SKM-1 treated with dmso at 0.1 percent for 144 hours (cell line): ENCODE measurements around the gene PCBP3.
"Not testable (repeated sequence)": the region's sequence is repeated elsewhere in the genome, so short reads cannot be mapped to it uniquely, and the experiment has no call there.

ENCODE experiments used
- DNase-seq: peaks from one replicate; lab custom pipeline; 2025; ENCODE audit not compliant: unreplicated experiment; lab: John Stamatoyannopoulos, UW

The PCBP3 gene

GRCh38 chr21:45940091-45940490 is 296.6 kb downstream of the PCBP3 start:
- no peak for DNase-seq

DNA sequence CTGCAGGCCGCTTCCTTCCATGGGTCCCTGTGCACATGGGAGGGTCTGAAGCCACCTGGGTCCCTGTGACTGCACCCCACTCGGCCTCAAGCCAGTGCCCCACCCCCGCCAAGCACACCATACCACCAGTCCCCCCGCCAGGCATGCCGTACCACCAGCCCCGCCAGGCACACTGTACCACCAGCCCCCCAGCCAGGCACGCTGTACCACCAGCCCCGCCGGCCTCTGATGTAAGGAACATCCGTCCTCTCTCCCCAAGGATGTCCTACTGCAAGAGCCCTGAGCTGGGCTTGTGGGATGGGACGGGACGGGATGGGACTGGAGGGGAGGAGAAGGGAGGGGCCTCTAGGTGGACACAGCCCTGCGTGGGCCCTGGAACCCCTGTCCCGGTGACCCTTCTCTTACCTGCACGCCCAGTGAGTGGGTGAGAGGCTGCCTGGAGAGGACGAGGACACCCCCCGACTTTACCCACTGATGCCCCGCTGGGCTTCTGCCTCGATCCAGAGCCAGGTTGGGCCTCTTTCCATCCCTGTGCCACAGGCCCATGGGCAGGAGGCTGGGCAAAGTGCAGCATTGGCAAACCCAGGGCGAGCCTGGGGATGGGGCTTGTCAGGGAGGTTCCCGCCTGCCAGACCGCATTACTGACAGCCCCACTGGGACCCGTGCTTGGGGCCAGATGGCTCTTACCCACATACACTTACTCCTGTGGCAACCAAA is 297.3 kb downstream of the PCBP3 start:
- no peak for DNase-seq

DNA sequence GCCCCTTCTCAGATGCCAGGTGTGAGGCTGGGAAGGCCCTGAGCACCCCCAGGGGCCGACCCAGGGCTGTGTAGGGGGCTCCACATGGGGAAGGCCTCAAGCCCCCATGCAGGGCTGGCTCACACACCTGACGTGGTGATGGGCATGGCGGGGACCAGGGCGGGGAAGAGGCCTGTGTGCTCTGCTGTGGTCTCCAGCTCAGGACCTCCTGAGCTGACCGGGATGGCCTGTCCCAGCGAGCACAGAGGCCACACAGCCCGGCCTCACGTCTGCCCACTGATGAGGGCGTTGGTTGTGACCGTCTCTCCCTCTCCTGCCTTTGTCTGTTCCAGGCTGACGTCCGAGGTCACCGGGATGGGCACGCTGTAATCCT is 297.8 kb downstream of the PCBP3 start:
- DNase-seq, result no peak

DNA sequence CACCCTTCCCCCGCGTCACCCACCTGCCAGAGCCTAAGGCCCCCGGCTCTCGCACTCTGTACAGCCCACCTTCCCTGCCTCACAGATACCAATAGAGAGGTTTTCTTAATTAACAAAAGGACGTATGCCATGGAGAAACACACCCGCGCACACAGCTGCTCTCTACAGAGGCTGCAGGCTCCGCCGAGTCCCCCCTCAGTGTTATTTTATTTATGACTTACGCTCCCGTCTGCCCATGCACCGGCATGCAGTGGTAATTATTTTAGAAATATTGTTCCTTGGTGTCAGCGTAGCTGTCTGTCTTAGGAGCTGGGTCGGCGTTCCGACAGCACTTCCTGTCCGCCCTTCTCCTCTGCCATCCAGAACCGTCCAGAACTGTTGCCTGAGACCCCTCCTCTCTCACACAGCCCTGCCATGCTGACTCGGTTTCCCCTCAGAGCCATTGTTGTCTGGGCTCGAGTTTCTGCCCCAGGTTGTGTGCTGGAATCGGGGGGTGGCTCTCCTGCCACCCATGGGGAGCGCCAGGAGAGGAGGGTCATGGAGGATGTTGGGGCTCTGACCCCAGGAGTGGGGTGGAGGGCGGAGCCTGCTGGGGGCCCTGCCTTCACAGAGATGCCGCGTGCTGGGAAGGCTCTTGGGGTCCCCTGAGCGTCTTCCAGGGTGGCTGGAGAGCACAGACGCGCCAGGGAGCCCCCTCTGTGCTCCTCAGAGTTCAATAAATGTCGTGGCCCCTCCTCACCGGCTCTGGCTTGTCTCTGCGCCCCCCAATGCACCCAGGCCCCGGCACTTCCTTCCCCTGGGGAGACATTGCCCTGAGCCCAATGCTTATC is 298.4 kb downstream of the PCBP3 start:
- no peak for DNase-seq

- no peak for DNase-seq
Observed at GRCh38 chr21:45942755-45943629, 299.5 kb downstream of the PCBP3 start.

- no peak for DNase-seq
Observed at GRCh38 chr21:45943630-45944540, 300.4 kb downstream of the PCBP3 start.

- no peak for DNase-seq
Observed at GRCh38 chr21:45944601-45945000, 301.1 kb downstream of the PCBP3 start.

- DNase-seq, result no peak
Observed at GRCh38 chr21:45945066-45945867, 301.7 kb downstream of the PCBP3 start.

DNA sequence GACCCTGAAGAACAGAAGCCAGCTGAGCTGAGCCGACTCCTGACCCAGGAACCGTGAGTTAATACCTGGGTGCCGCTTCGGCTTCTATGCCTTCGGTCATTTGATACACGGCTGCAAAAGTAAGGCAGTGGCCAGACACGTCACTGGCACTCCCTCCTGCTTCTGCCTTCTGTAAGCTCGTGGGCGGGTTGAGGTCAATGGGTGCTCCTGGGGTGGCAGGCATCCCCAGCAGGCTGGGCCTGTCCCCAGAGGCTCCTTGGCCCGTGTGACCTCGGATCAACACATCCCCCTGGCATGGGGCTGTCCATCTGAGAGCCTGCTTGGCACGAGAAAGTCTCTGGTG is 302.3 kb downstream of the PCBP3 start:
- no peak for DNase-seq

- no peak for DNase-seq
Observed at GRCh38 chr21:45947296-45947695, 303.8 kb downstream of the PCBP3 start.

DNA sequence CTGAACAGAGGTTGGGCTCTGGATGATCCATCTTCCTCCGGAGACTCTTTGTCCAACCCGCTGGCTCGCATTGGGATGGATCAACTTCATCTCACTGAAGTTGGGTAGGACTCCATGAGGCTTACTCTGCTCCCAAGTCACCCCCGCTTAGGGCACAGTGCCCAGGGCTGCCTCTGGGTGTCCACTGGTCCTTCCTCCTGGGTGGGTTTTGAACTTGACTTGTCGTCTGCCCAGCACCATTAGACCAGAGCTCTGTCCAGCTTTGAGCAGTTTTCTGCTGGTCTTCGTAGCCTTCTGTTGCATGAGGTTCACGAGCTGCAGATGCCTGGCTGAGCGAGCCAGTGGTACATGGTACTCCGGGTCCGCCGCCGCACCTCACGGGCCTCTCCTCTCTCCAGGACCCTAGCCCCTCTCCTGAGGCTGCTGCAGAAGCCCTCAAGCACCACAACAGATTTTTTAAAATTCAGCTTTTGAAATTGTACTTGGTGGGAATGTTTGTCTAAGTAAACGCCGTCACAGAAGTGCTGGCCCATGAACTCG is 304.3 kb downstream of the PCBP3 start:
- no peak for DNase-seq

- no peak for DNase-seq
Observed at GRCh38 chr21:45948576-45949141, 305.1 kb downstream of the PCBP3 start.

DNA sequence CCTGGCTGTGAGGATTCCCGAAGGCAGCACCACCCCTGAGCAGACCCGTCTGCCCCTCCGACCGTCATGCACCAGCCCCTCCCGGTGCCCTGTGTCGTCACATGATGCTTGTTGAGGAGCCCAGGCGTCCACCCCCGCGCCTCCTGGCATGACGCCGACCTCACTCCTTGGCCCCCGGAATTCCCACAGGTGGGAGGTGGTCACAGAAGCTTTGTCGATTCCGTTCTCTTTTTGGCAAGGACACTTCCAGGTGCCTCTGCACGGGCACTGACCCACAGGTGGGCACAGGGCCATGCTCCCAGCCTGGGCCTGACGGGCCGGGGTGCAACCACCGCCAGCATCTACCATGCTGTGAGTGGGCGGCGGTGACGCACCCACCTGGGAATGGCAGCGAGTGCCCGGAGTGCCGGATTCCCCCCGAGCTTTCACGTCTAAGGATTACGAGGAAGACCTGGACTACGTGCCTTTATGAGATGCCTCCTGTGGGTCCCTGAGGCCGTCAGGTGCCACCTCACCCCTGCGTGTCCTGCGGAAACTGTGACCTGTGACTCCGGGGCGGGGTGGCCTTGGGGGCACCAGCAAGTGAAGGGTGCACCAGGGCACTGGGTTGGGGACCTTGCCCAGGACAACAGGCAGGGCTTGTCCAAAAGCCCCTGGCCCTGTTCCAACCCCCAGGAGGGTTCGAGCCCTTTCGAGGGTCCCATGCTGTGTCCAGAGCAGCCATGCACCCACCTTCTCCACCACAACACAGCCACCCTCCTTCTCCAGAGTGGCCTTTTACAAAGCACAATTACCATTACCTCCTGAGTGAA is 306.6 kb downstream of the PCBP3 start:
- no peak for DNase-seq

GRCh38 chr21:45950740-45951515 is 307.4 kb downstream of the PCBP3 start:
- no peak for DNase-seq

- DNase-seq, result no peak
Observed at GRCh38 chr21:45951676-45952075, 308.2 kb downstream of the PCBP3 start.

DNA sequence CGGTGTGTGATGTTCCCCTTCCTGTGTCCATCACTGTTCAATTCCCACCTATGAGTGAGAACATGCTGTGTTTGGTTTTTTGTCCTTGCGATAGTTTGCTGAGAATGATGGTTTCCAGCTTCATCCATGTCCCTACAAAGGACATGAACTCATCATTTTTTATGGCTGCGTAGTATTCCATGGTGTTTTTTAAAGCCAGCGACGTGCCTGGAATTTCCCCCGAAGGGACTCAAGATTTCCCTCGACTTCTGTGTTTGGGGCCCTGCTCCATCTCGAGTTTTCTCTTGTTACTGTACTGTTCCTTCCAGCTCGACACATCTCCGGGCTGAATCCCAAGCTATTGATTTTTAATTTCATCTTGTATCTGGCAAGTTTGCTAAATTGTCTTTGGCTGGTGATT is 309.0 kb downstream of the PCBP3 start:
- DNase-seq, result not testable (repeated sequence)

- no peak for DNase-seq
Observed at GRCh38 chr21:45952974-45953373, 309.4 kb downstream of the PCBP3 start.

DNA sequence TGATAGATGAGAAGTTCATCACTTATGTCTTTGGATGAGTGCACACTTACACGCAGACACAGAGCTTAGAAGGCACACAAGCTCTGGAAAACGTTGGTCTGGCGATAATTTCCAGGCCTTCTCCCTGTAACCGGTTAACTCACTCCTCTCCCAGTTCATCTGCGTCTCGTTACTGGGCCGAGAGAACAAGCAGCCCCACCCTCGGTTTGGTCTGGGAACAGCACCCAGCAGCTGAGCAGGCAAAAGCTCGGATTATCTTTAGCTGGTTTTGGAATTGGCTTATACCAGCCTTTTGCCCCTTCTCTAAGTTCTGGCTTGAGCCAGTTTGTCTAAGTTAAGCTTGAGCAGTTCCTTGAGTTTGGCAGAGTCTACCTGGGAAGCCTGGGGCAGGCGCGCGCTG is 310.7 kb downstream of the PCBP3 start:
- no peak for DNase-seq
